H1 (cell line): Measurements from ENCODE around the gene FAAH. TPM values are rescaled to one million over a fixed set of nuclear protein-coding genes. Genes with fewer than 3 reads are reported as not detected.

Source experiments
- CTCF ChIA-PET: fragments of 300-600 bp; sonication (Branson Sonifier 250); formaldehyde crosslinking; loops from one replicate; lab custom pipeline; 2021; ENCODE audit not compliant: partially characterized antibody; lab: Charles Lee
- POLR2A ChIA-PET: fragments of 300-600 bp; sonication (Branson Sonifier 250); formaldehyde crosslinking; loops from one replicate; lab custom pipeline; 2021; ENCODE audit warnings: inconsistent platforms; ENCODE audit not compliant: partially characterized antibody; lab: Charles Lee
- DNase-seq, 2 experiments: peaks; one replicate each; pipeline versions ENCODE4 v3.0.0 to v3.0.0-alpha.2; 2010 to 2022; ENCODE audit warnings: low spot score in 2 of 2, low read depth in 1 of 2, mixed read lengths in 1 of 2
- FAIRE-seq: peaks from 2 replicates; lab custom pipeline; 2011; peaks lifted over from hg19 to GRCh38; lab: Jason Lieb, UNC
- H2AFZ ChIP-seq: 2 replicates; pipeline ENCODE4 v1.8.1; 2012; ENCODE audit warnings: low read length, inconsistent platforms
- H2AK5ac ChIP-seq: 2 replicates; pipeline ENCODE4 v1.6.1; 2013; ENCODE audit warnings: low read depth, low read length
- H2BK120ac ChIP-seq: replicated peaks from 2 replicates; pipeline ENCODE3; 2013; ENCODE audit warnings: low read depth, low read length, inconsistent platforms
- H2BK12ac ChIP-seq: 2 replicates; pipeline ENCODE4 v1.6.1; 2013; ENCODE audit warnings: low read depth, low read length
- H2BK15ac ChIP-seq: 2 replicates; pipeline ENCODE4 v1.6.1; 2013; ENCODE audit warnings: low read length
- H2BK20ac ChIP-seq: 2 replicates; pipeline ENCODE4 v1.6.1; 2013; ENCODE audit warnings: low read length
- H2BK5ac ChIP-seq: 2 replicates; pipeline ENCODE4 v1.6.1; 2013; ENCODE audit warnings: low read depth, low read length
- H3K14ac ChIP-seq: 2 replicates; pipeline ENCODE4 v1.6.1; 2013; ENCODE audit warnings: inconsistent platforms; ENCODE audit not compliant: insufficient read length
- H3K18ac ChIP-seq: 2 replicates; pipeline ENCODE4 v1.6.1; 2013; ENCODE audit warnings: low read length; ENCODE audit errors: extremely low read depth
- H3K23ac ChIP-seq: 2 replicates; pipeline ENCODE4 v1.6.1; 2013; ENCODE audit warnings: inconsistent platforms; ENCODE audit not compliant: insufficient read length
- H3K23me2 ChIP-seq: 2 replicates; pipeline ENCODE4 v1.6.1; 2013; ENCODE audit warnings: low read depth, low read length
- H3K27ac ChIP-seq: 2 replicates; pipeline ENCODE4 v1.6.1; 2011; ENCODE audit warnings: low read depth, low read length, inconsistent platforms
- H3K27me3 ChIP-seq, 4 experiments: replicated peaks in 1 of 4; 1 replicate in 1 of 4; 2 replicates in 3 of 4; pipeline versions ENCODE4 v1.6.1 to v1.8.1; 2011 to 2013; ENCODE audit warnings: low read length in 3 of 4, mild to moderate bottlenecking in 3 of 4, inconsistent platforms in 2 of 4, mixed read lengths in 2 of 4, moderate library complexity in 1 of 4; ENCODE audit not compliant: control insufficient read depth in 3 of 4, insufficient read depth in 3 of 4; ENCODE audit errors: extremely low read depth in 1 of 4
- H3K36me3 ChIP-seq, 4 experiments: 2 replicates each; pipeline versions ENCODE4 v1.6.1 to v1.8.1; 2011 to 2013; ENCODE audit warnings: mild to moderate bottlenecking in 4 of 4, low read length in 3 of 4, moderate library complexity in 2 of 4, control low read depth in 1 of 4, inconsistent platforms in 1 of 4; ENCODE audit not compliant: insufficient read depth in 4 of 4, control insufficient read depth in 2 of 4
- H3K4ac ChIP-seq: replicated peaks from 2 replicates; pipeline ENCODE3; 2013; ENCODE audit warnings: low read length, low read depth, mixed read lengths, inconsistent platforms; ENCODE audit not compliant: insufficient read length
- H3K4me1 ChIP-seq, 4 experiments: replicated peaks in 1 of 4; 1 replicate in 1 of 4; 2 replicates in 3 of 4; pipeline versions ENCODE4 v1.6.1 to v1.8.1; 2011 to 2013; ENCODE audit warnings: low read length in 3 of 4, inconsistent platforms in 2 of 4, mixed read lengths in 1 of 4; ENCODE audit not compliant: insufficient read depth in 4 of 4, control insufficient read depth in 3 of 4
- H3K4me2 ChIP-seq, 2 experiments: 2 replicates each; pipeline versions ENCODE4 v1.6.1 to v1.8.1; 2011 to 2013; ENCODE audit warnings: low read depth in 2 of 2, low read length in 2 of 2, control low read depth in 1 of 2, inconsistent platforms in 1 of 2, mild to moderate bottlenecking in 1 of 2; ENCODE audit not compliant: insufficient read depth in 1 of 2
- H3K4me3 ChIP-seq, 4 experiments: fragments of 200-600, 300-600 bp in 1 of 4; sonication (generic), shearing (Covaris generic), sonication (Bioruptor Twin) in 1 of 4; 2 replicates each; pipeline versions ENCODE4 v1.5.1 to v1.8.1; 2011 to 2016; ENCODE audit warnings: low read length in 4 of 4, low read depth in 3 of 4, control low read depth in 2 of 4, inconsistent platforms in 2 of 4, mild to moderate bottlenecking in 2 of 4, mixed read lengths in 1 of 4, moderate library complexity in 1 of 4; ENCODE audit not compliant: insufficient read depth in 2 of 4; ENCODE audit errors: extremely low read depth in 1 of 4
- H3K56ac ChIP-seq: replicated peaks from 2 replicates; pipeline ENCODE3; 2013; ENCODE audit warnings: low read depth, mild to moderate bottlenecking, mixed read lengths, low read length, inconsistent platforms; ENCODE audit not compliant: insufficient read length
- H3K79me1 ChIP-seq: 2 replicates; pipeline ENCODE4 v1.6.1; 2013; ENCODE audit warnings: low read depth, low read length, control low read depth
- H3K79me2 ChIP-seq, 2 experiments: 2 replicates each; pipeline versions ENCODE4 v1.6.1 to v1.8.1; 2012 to 2013; ENCODE audit warnings: low read length in 2 of 2, mild to moderate bottlenecking in 2 of 2, inconsistent platforms in 1 of 2; ENCODE audit not compliant: insufficient read depth in 2 of 2, control insufficient read depth in 1 of 2
- H3K9ac ChIP-seq, 4 experiments: replicated peaks in 1 of 4; 1 replicate in 1 of 4; 2 replicates in 3 of 4; pipeline versions ENCODE4 v1.6.1 to v1.8.1; 2011 to 2013; ENCODE audit warnings: low read depth in 3 of 4, low read length in 3 of 4, control low read depth in 2 of 4, mild to moderate bottlenecking in 2 of 4, moderate library complexity in 2 of 4, inconsistent platforms in 1 of 4; ENCODE audit errors: extremely low read depth in 1 of 4
- H3K9me3 ChIP-seq, 2 experiments: 2 replicates each; pipeline versions ENCODE4 v1.6.1 to v1.8.1; 2012 to 2013; ENCODE audit warnings: mild to moderate bottlenecking in 2 of 2, moderate library complexity in 2 of 2, control low read depth in 1 of 2, inconsistent platforms in 1 of 2, low read depth in 1 of 2, low read length in 1 of 2, mixed read lengths in 1 of 2; ENCODE audit not compliant: insufficient read depth in 2 of 2
- H4K20me1 ChIP-seq, 2 experiments: replicated peaks in 1 of 2; 2 replicates each; pipeline versions ENCODE3 to v1.8.1; 2011 to 2013; ENCODE audit warnings: inconsistent platforms in 2 of 2, low read length in 2 of 2, mild to moderate bottlenecking in 1 of 2; ENCODE audit not compliant: insufficient read depth in 2 of 2, control insufficient read depth in 1 of 2
- H4K5ac ChIP-seq: 2 replicates; pipeline ENCODE4 v1.6.1; 2013; ENCODE audit warnings: low read length, low read depth, mixed read lengths, inconsistent platforms; ENCODE audit not compliant: insufficient read length
- H4K8ac ChIP-seq: 2 replicates; pipeline ENCODE4 v1.8.0; 2013; ENCODE audit warnings: mild to moderate bottlenecking, moderate library complexity, low read length, inconsistent platforms; ENCODE audit not compliant: insufficient read depth; ENCODE audit errors: extremely low read depth
- H4K91ac ChIP-seq: replicated peaks from 2 replicates; pipeline ENCODE3; 2013; ENCODE audit warnings: low read length, mixed read lengths, inconsistent platforms; ENCODE audit not compliant: insufficient read length
- BCL11A ChIP-seq, 2 experiments: IDR thresholded peaks; one replicate each; pipeline ENCODE4 v1.6.1; 2011; ENCODE audit warnings: low read depth in 2 of 2, low read length in 2 of 2, mild to moderate bottlenecking in 2 of 2
- EGR1 ChIP-seq: IDR thresholded peaks from 2 replicates; pipeline ENCODE4 v1.6.1; 2011; ENCODE audit warnings: low read depth, low read length, borderline replicate concordance
- FOSL1 ChIP-seq: IDR thresholded peaks from 2 replicates; pipeline ENCODE4 v1.6.1; 2011; ENCODE audit warnings: mild to moderate bottlenecking, low read depth, low read length, moderate library complexity; ENCODE audit not compliant: insufficient read depth
- PHF8 ChIP-seq: fragments of 200-600 bp; sonication (generic); conservative IDR thresholded peaks from 2 replicates; pipeline ENCODE4 v1.7.1; 2012; ENCODE audit warnings: low read depth, mild to moderate bottlenecking, inconsistent platforms, low read length, moderate library complexity
- RBBP5 ChIP-seq: IDR thresholded peaks from 2 replicates; pipeline ENCODE4 v1.7.1; 2012; ENCODE audit warnings: low read depth, mild to moderate bottlenecking, inconsistent platforms, low read length, moderate library complexity, borderline replicate concordance
- RXRA ChIP-seq: IDR thresholded peaks from 2 replicates; pipeline ENCODE4 v1.6.1; 2011; ENCODE audit warnings: low read depth, mild to moderate bottlenecking, low read length, moderate library complexity; ENCODE audit not compliant: insufficient read depth
- SP1 ChIP-seq: IDR thresholded peaks from 2 replicates; pipeline ENCODE4 v1.6.1; 2011; ENCODE audit warnings: low read depth, low read length
- SP4 ChIP-seq: IDR thresholded peaks from 2 replicates; pipeline ENCODE4 v1.6.1; 2012; ENCODE audit warnings: low read length, inconsistent platforms
- YY1 ChIP-seq: IDR thresholded peaks from 2 replicates; pipeline ENCODE4 v1.6.1; 2011; ENCODE audit warnings: low read depth, mild to moderate bottlenecking, low read length
- WGBS, 2 experiments: shearing (Covaris generic) in 1 of 2; methylation state at CpG; one replicate each; pipeline versions ENCODE4 v1.1.6 to v1.1.7; 2013 to 2015; ENCODE audit warnings: low lambda C conversion rate in 2 of 2, mixed read lengths in 2 of 2, inconsistent platforms in 1 of 2, low coverage in 1 of 2, missing lambda C conversion rate in 1 of 2; ENCODE audit not compliant: insufficient replicate concordance in 2 of 2, insufficient coverage in 1 of 2, insufficient read length in 1 of 2; ENCODE audit errors: extremely low coverage in 1 of 2, missing lambda C conversion rate in 1 of 2; 5-methylcytosine and 5-hydroxymethylcytosine counted together
- polyA plus RNA-seq, 7 experiments: library from polyadenylated mRNA; depleted of rRNA in 3 of 7; stranded (reverse) in 5 of 7; unstranded in 2 of 7; fragments of >200 nt in 5 of 7; fragments of 200-250 nt in 2 of 7; gene quantifications; 1 replicate in 5 of 7; 2 replicates in 1 of 7; 4 replicates in 1 of 7; pipeline versions ENCODE4 v1.2.1 to v1.2.3, GENCODE V29; 2011 to 2013; ENCODE audit warnings: missing spikeins in 2 of 7, mixed read lengths in 2 of 7
- total RNA-seq: library from RNA; stranded (reverse); fragmentation: NEBNext Ultra II Directional; extraction: Animal tissue kit (Norgen Biotek cat#: 25700); gene quantifications from 2 replicates; pipeline ENCODE4 v1.2.1, GENCODE V29; 2021
- TF ChIP-seq, protein P1 (sequence below), 3 experiments: IDR thresholded peaks; 1 replicate in 2 of 3; 2 replicates in 1 of 3; pipeline versions ENCODE4 v1.5.1 to v1.6.1; 2011; ENCODE audit warnings: low read length in 3 of 3, mild to moderate bottlenecking in 3 of 3, inconsistent platforms in 2 of 3, low read depth in 1 of 3, moderate library complexity in 1 of 3; ENCODE audit not compliant: insufficient read depth in 1 of 3; ENCODE audit errors: control extremely low read depth in 1 of 3

Gene FAAH
- total and polyA plus RNA-seq, 2 of the 8 experiments (the other 6 are each of a cell fraction or from before 2014, with no cell fraction given), result 41.2 to 47.3 TPM

DNA sequence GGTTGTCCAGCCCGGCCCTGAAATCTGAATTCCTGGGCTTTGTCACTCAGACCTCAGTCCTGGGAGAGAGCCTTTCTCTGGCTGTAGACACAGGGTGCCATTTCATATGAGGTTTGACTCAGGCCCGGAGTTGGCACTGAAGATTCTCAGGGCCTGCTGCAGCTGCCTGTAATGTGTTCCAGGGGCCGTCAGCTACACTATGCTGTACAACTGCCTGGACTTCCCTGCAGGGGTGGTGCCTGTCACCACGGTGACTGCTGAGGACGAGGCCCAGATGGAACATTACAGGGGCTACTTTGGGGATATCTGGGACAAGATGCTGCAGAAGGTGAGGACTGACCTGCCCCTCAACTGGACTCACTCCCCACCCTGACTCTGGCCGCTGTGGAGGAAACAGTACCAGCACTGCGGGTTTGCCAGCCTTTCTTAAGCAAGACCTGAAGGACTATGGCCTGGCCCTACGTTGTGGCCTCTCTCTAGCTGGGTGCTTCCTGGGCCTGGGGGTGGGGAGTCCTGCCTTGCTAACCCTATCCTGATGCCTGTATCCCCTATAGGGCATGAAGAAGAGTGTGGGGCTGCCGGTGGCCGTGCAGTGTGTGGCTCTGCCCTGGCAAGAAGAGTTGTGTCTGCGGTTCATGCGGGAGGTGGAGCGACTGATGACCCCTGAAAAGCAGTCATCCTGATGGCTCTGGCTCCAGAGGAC lies 18.9 kb downstream of the FAAH start:
- Histone ChIP-seq H3K9ac (no peak overlapping the region), H4K8ac (no peak overlapping the region; the same call in 1 of the 2 replicates), H3K4me1 (peaks cover 0 to 5% (median 2%) of the 10 kb centered on the region in 4 experiments; a peak in 1 of 7 replicates), H3K9me3 (no peaks in the 10 kb centered on the region), H2BK120ac (no peak overlapping the region), H3K4ac (no peak overlapping the region), H3K18ac (no peak overlapping the region), H3K27me3 (no peaks in the 10 kb centered on the region), H3K14ac (no peak overlapping the region), H4K20me1 (peaks cover 0 to 2% of the 10 kb centered on the region in 2 experiments), H4K91ac (no peak overlapping the region), H3K23ac (no peak overlapping the region), H3K27ac (no peak overlapping the region), H3K79me1 (no peaks in the 10 kb centered on the region), H3K79me2 (no peaks in the 10 kb centered on the region), H3K4me2 (no peak overlapping the region), H3K23me2 (no peaks in the 10 kb centered on the region), H2AFZ (no peak overlapping the region), H3K4me3 (no peak overlapping the region), H4K5ac (no peak overlapping the region), H2BK20ac (no peak overlapping the region), H2BK15ac (no peak overlapping the region), H3K56ac (no peak overlapping the region), H2BK12ac (no peak overlapping the region), H3K36me3 (peaks cover 3 to 23% (median 9%) of the 10 kb centered on the region in 4 experiments; a peak in 6 of 8 replicates), H2AK5ac (no peak overlapping the region), H2BK5ac (no peak overlapping the region)
- FAIRE-seq, result no peak
- ChIA-PET CTCF (interaction anchor here (1.0 to 25.3 kb wide), 16 partner anchors 13 to 244 kb away, joined by 3 to 513 read pairs (median 4); no protein-coding TSS in a partner anchor), POLR2A (interaction anchor here (0.7 to 1.1 kb wide), 4 partner anchors 15 to 110 kb away, joined by 3 to 4 read pairs (median 3); partner anchors contain the start of genes FAAH, LRRC41 and UQCRH)
- 89% methylated on average over 13 of the region's 13 CpGs; no CpG with 5 or more reads in 1 of the 2 experiments for WGBS, 2 experiments
- DNase-seq, result no peak
- TF ChIP-seq PHF8 (no peak), RXRA (no peak), RBBP5 (no peak), BCL11A (IDR thresholded peaks at IDR 0.05; ENCODE audit: low read depth in 2 of 2, low read length in 2 of 2) (no peak), SP4 (no peak), FOSL1 (no peak), EGR1 (no peak), YY1 (no peak), SP1 (no peak)
- TF ChIP-seq, protein P1, sequence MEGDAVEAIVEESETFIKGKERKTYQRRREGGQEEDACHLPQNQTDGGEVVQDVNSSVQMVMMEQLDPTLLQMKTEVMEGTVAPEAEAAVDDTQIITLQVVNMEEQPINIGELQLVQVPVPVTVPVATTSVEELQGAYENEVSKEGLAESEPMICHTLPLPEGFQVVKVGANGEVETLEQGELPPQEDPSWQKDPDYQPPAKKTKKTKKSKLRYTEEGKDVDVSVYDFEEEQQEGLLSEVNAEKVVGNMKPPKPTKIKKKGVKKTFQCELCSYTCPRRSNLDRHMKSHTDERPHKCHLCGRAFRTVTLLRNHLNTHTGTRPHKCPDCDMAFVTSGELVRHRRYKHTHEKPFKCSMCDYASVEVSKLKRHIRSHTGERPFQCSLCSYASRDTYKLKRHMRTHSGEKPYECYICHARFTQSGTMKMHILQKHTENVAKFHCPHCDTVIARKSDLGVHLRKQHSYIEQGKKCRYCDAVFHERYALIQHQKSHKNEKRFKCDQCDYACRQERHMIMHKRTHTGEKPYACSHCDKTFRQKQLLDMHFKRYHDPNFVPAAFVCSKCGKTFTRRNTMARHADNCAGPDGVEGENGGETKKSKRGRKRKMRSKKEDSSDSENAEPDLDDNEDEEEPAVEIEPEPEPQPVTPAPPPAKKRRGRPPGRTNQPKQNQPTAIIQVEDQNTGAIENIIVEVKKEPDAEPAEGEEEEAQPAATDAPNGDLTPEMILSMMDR (IDR thresholded peaks at IDR 0.05; ENCODE audit: control extremely low read depth in 1 of 3, insufficient read depth in 1 of 3, low read depth in 1 of 3, low read length in 3 of 3), result no peak
